Esophagus muscularis mucosa (tissue), 3 donors: Measurements from ENCODE around the gene SOX5.

Experiments
- CTCF ChIP-seq, 3 experiments: fragments of 200-600 bp in 2 of 3; fragments of 450-650 bp in 1 of 3; sonication (generic) in 2 of 3; IDR thresholded peaks; one replicate each; pipeline ENCODE4 v1.5.1; 2017 to 2019; ENCODE audit warnings: antibody characterized with exemption in 3 of 3, mild to moderate bottlenecking in 2 of 3, moderate library complexity in 1 of 3
- POLR2A ChIP-seq: fragments of 450-650 bp; IDR thresholded peaks from one replicate; pipeline ENCODE4 v1.6.1; 2017; ENCODE audit warnings: antibody characterized with exemption, moderate library complexity, mild to moderate bottlenecking, low read depth

- TF ChIP-seq CTCF (IDR thresholded peaks at IDR 0.05) (no peak), POLR2A (no peak)
Observed at GRCh38 chr12:23631786-23632377, 317.6 kb downstream of the SOX5 start.
